HPDE6-E6E7 (cell line): ENCODE results near the gene BEX5.
A peak's percentile ranks its signal among the peaks of the same experiment; 100 is the strongest.
"Not testable (repeated sequence)": the region's sequence is repeated elsewhere in the genome, so short reads cannot be mapped to it uniquely, and the experiment has no call there.

ENCODE experiments used
- DNase-seq: peaks from one replicate; pipeline ENCODE4 v3.0.0; 2011; ENCODE audit warnings: missing footprints; ENCODE audit errors: extremely low spot score

The BEX5 gene

DNA sequence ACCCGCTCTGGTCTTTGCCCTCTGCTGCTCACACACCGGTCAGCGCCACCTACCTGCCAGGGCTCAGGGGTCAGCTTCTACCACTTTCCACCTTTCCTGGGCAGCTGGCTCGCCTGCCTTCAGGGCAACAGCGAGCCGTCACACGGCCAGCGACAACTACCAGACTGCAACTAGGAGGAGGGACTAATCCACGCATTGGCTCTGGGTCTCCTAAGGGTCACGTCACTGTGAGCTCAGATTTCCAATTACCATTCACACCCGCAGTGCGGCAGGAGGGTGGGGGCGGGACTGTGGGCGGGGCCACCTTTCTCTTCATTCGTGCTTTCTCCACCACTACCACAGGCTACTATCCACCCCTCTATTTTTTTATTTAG is at the start of gene BEX5:
BEX5 (minus strand) TSS at position 172 of the 374 bp plus-strand sequence. CDS start 1,712 bp downstream, outside the sequence.
- DNase-seq = no peak

DNA sequence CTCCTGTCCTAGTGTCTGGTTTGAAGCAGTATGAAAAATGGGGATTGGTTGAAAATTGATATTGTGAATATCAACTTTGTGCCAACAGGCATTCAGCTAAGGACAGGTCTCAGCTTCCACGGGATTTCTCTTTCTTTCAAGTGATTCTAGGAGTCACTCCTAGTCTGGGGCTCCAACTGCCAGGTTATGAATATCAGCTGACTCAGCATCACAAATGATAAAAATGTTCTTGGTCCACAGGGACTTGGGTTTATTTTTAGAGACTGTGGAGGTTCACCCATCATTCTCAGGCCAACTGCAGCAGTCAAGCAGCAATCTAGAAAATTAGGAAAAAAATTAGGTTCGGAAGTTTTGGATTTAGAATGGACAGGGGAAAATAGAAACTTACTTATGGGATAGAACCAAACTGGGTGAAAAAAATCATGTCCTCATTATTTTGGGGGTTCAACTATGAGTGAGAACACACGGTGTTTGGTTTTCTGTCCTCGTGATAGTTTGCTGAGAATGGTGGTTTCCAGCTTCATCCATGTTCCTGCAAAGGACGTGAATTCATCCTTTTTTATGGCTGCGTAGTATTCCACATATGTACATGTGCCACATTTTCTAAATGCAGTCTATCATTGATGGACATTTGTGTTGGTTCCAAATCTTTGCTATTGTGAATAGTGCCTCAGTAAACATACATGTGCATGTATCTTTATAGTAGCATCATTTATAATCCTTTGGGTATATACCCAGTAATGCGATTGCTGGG is 30.4 kb upstream of the BEX5 start:
- DNase-seq = no peak

DNA sequence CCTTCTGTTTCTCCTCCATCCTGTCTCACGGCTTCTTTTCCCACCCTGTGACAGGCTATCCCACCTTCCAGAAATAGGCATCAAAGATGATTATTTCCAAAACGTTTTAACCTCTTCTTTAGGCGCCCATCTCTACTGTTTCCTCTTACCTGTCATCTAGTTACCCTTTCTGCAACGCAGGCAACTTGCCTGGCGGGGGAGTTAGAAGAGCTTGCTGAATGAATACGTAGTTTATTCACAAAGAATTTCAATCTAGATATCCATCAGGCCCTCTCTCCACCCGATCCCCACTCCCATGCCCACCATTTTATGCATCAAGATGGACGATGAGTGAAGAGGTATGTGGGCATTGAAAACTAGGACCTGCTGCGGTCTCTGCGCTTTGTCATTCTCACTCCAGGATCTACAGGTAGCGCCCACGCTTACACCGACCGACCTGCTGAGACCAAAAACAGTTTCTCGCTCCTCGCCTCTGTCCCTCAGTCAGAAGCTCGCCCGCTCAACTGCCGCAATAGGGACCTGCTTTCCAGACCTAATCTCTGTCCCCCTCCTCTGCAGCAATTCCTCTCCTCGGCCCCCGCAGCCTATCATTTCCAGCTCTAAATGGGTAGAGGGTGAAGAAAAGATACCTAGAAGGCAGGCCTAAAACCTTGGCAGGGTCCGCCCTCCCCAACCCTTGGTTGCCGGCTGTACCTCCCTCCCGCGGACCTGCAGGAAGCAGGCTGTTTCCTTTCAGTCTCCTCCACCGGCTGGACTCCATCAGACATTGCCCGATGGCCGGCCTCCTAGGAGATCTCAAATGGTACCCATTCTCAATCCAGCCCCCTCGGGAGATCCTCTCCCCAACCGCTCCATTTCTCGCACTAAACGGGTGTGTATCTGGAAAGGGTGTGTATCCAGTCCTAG is 624 bp downstream of the BEX5 start:
- no peak for DNase-seq

DNA sequence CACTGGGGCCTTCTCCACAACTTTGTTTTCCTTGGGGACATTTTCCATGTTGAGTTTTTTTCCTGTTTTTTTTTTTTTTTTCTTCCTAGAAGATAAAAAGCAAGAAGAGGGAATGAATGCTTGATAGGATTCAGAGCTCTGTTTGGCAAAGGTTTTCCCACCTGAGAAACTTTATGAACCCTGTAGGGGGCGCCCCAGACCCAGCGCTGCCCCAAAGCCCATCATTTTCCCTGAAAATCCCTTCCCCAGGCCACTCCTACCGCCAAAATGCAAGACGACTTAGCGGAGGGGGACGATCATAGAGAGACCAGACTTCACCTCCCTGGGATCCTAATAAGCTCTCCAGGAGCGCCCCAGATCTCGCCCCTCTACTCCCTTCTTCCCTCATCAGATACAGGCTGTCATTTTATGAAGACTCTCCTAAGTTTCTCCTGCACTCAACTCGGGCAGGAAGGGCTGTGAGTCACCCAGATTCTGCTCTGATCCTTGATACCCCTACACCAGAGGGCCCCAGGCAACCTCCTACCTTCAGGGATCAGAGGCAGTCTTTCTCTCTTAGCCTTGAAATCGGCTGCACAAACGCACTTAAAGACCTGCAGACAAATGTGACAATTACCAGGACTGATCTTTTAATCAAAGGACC is 1.4 kb downstream of the BEX5 start:
- no peak for DNase-seq

DNA sequence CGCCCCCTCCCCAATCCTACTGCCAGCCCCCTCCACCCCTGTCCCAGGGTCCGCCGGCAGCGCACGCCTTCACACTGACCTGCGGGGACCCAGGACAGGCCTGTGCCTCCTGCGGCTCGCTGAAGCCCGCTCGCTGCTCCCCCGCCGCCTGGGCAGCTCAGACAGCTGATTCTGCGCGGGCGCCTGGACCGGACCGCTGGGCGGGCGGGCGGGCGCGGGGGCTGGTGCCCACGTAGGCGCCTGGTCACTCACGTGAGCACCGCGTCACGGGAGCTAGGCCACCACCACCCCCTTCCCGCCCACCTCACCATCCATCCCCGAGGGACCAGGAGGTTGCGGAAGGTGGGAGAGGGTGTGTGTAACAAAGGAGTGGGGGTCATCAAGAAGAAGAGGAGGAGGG is 13.5 kb downstream of the BEX5 start, which contains the start of gene TCEAL6:
TCEAL6 (minus strand) TSS at position 208 of the 400 bp plus-strand sequence.
- not testable (repeated sequence) for DNase-seq

DNA sequence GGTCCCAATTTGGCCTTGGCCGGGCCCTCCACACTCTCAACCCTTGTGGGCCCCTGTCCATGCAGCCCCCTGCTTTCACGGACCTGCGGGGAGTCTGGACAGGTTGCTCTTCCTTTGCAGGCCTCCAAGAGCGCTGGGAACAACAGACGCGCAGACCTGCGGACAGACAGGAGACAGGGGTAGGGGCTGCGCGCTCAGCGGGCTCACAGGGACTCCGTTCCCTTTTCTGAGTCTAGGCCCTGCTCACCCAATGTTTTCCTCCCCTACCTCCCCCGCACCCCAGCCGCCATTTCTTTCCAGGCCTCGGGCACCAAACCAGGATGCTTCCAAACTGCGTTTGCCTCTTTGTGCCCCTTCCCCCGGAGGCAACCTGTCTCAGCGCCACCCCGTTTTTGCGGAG is 14.1 kb downstream of the BEX5 start:
- not testable (repeated sequence) for DNase-seq

DNA sequence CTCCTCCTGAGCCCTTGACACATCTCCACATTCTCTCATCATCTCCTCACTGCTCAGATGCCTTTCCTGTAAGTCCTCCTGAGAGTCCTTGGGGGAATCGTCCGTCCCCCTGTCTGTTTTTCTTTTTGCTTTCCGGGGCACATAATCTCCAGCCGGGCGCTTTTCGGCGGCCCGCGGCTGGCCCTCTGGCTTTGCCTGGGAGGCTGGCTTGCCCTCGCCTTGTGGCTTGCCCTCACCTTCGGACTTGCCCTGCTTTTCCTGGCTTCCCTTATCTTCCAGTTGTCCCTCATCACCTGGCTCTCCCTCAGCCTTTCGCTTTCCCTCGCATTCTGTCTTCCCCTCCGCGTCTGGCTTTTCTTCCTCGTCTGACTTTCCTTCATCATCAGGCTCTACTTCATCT is 14.9 kb downstream of the BEX5 start:
- not testable (repeated sequence) for DNase-seq

DNA sequence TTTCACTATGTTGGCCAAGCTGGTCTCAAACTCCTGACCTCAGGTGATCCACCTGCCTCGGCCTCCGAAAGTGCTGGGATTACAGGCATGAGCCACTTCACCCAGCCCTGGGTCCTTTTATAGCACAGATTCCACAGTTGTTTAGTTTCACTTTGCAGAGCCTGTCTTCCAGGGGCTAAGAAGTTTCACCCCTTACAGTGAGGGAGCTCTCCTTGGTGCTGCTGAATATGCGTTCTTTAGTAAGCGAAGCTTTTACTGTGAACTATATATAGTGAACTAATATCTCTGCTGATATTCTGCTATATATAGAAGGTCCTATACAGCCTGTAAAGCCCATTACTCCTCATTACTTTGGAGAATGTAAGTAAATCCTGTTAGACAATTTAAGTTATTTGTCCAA is 17.7 kb downstream of the BEX5 start:
- DNase-seq = no peak

DNA sequence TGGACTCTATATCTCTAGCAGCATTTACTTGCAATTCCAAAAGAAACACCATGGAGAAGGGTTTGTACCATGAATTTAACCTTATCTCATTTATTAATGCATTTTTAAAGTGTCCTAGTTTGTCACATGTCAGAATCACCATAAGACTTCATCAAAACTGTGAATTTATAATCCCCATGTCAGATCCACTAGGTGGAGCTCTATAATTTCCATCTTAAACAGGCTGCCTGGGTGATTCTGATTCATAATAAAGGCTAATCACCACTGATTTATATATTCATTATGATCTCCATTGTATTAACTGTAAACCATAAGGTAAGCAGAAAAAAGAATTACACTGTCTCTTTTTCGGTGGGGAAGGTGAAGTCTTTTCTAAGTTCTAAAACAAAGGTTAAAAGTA is 26.3 kb downstream of the BEX5 start:
- peak; percentile 14 for DNase-seq

DNA sequence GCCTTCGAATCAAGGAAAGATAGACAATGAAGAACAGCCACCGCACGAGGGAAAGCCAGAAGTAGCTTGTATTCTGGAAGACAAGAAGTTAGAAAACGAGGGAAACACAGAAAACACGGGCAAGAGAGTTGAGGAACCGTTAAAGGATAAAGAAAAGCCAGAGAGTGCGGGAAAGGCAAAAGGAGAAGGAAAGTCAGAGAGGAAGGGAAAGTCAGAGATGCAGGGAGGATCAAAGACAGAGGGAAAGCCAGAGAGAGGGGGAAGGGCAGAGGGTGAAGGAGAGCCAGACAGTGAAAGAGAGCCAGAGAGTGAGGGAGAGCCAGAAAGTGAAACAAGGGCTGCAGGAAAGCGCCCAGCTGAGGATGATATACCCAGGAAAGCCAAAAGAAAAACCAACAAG is 28.9 kb downstream of the BEX5 start:
- no peak for DNase-seq

DNA sequence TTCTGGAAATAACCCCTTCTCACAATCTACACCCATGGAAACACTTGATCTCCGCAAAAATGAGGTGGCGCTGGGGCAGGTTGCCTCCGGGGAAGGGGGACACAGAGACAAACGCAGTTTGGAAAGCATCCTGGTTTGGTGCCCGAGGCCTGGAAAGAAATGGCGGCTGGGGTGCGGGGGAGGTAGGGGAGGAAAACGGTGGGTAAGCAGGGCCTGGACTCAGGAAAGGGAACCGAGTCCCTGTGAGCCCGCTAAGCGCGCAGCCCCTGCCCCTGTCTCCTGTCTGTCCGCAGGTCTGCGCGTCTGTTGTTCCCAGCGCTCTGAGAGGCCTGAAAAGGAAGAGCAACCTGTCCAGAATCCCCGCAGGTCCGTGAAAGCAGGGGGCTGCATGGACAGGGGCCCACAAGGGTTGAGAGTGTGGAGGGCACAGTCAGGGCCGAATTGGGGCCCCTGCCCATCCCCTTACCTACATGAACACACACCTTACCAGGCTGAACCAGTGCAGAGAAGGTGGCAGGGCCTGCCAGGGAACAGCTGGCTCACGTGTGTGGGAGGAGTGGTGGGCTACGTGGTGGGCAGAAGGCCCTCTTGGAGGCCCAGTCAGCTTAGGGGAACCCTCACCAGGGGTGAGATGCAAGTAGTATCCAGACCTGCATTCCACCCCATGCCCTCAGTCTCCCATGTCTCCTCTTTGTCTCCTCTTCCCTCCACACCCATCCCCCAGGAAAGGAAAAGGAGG is 29.5 kb downstream of the BEX5 start:
- DNase-seq = not testable (repeated sequence)

DNA sequence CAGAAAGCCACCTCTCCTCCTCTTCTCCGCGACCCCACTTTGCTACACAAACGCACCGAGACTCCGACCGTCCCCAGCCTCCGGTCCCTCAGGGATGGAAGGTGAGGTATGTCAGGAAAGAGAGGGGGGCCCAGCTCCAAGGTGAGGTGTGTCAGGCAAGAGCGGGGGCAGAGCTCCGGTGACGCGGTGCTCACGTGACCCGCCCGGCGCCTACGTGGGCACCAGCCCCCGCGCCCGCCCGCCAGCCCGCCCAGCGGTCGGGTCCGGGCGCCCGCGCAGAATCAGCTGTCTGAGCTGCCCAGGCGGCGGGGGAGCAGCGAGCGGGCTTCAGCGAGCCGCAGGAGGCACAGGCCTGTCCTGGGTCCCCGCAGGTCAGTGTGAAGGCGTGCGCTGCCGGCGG is 30.3 kb downstream of the BEX5 start, which contains the start of gene TCEAL2:
TCEAL2 (plus strand) TSS at position 244 of the 400 bp plus-strand sequence. CDS start 1,152 bp downstream, outside the sequence.
- DNase-seq = not testable (repeated sequence)

DNA sequence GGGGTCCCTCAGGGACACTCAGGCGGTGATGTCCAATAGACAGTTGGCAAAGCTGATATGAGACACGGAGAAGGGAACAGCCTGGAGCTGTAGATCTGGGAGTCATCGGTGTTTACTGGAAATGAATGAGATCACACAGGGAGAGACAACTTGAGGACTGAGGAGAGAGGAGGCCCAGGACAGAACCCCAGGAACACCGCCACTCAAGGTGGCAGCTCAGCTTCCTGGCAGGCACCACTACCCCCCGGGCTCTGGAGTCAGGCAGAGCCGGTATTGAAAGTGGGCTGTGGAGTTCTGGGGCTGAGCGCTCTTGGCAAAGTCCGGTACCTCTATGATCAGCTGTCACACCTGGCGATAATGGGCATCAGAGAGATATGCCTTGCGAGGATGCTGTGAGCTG is 30.8 kb downstream of the BEX5 start:
- not testable (repeated sequence) for DNase-seq

DNA sequence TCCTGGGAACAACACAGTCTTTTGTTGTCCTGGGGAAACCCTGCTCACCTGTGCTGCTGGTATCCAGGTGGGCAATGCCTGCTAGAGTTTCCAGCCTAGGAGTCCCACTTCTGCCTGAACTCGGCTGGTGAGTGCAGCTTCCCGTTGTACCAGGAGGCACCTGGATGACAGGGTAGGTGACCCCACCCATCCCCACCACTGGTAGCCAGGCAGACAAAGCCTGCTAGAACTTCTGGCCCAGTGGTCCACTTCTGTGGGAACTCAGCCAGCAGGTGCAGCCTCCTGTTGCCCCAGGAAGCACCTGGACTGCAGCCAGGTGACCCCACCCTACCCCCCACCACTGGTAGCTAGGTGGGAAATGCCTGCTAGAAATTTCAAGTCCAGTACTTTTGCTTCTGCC is 40.0 kb downstream of the BEX5 start:
- no peak for DNase-seq

DNA sequence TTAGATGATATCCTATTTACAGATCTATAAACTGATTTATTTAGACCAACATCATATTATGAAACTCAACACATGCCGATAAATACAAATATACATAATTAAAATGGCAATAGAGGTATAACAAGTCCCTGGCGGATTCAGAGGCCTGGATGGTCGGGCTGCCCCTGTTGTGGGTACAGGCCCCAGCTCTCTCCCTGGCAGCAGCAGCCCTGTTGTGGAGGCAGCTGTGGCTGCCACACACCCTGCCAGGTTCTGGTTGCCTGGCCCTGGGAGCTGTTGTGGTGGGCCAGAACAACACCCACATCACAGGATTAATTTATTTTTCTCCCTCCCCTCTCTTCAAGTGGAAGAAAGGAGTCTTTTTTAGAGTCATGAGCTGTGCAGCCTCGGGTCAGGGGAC is 42.4 kb downstream of the BEX5 start:
- DNase-seq = no peak
